Suprapubic skin (tissue), 4 donors: Measurements from ENCODE around the gene TBXAS1. TPM values are rescaled to one million over a fixed set of nuclear protein-coding genes. Genes with fewer than 3 reads are reported as not detected.

Experiments used
- DNase-seq, 2 donors: peaks; one replicate each; pipeline ENCODE4 v3.0.0-alpha.2; 2019; ENCODE audit warnings: low spot score in 2 of 2
- H3K27ac ChIP-seq: fragments of 200-600 bp; sonication (generic); one replicate; pipeline ENCODE4 v1.5.1; 2019
- H3K27me3 ChIP-seq: fragments of 200-600 bp; sonication (generic); one replicate; pipeline ENCODE4 v1.5.1; 2019
- H3K36me3 ChIP-seq: fragments of 200-600 bp; sonication (generic); one replicate; pipeline ENCODE4 v1.5.1; 2019
- H3K4me1 ChIP-seq: fragments of 200-600 bp; sonication (generic); one replicate; pipeline ENCODE4 v1.5.1; 2019
- H3K4me3 ChIP-seq: fragments of 200-600 bp; sonication (generic); one replicate; pipeline ENCODE4 v1.5.1; 2019; ENCODE audit warnings: mild to moderate bottlenecking
- H3K9me3 ChIP-seq: fragments of 200-600 bp; sonication (generic); one replicate; pipeline ENCODE4 v1.5.1; 2019
- EP300 ChIP-seq: sonication (generic); formaldehyde crosslinking; IDR thresholded peaks from one replicate; pipeline ENCODE4 v1.6.1; 2017; ENCODE audit warnings: antibody characterized with exemption
- POLR2A ChIP-seq, 2 donors: fragments of 450-650 bp; IDR thresholded peaks; one replicate each; pipeline ENCODE4 v1.6.1; 2017; ENCODE audit warnings: antibody characterized with exemption in 2 of 2, mild to moderate bottlenecking in 2 of 2, moderate library complexity in 2 of 2
- POLR2AphosphoS5 ChIP-seq, 3 donors: sonication (generic); formaldehyde crosslinking; IDR thresholded peaks; one replicate each; pipeline ENCODE4 v1.6.1; 2017; ENCODE audit warnings: antibody characterized with exemption in 3 of 3
- WGBS: methylation state at CpG from one replicate; pipeline ENCODE4 v1.1.5; 2018; 5-methylcytosine and 5-hydroxymethylcytosine counted together
- total RNA-seq, 4 donors: library from RNA; depleted of rRNA; stranded (reverse); fragments of >200 nt; gene quantifications; one replicate each; pipeline ENCODE4 v1.1.0, GENCODE V29; 2016
- TF ChIP-seq, protein P1 (sequence below), 2 donors: fragments of 200-600 bp in 1 of 2; fragments of 450-650 bp in 1 of 2; sonication (generic) in 1 of 2; IDR thresholded peaks; one replicate each; pipeline ENCODE4 v1.5.1; 2016 to 2019; ENCODE audit warnings: antibody characterized with exemption in 2 of 2, mild to moderate bottlenecking in 1 of 2, moderate library complexity in 1 of 2

TBXAS1 gene
- total RNA-seq, 4 donors from 2014 or later = 1.4 to 2.4 (median 2.1) TPM

DNA sequence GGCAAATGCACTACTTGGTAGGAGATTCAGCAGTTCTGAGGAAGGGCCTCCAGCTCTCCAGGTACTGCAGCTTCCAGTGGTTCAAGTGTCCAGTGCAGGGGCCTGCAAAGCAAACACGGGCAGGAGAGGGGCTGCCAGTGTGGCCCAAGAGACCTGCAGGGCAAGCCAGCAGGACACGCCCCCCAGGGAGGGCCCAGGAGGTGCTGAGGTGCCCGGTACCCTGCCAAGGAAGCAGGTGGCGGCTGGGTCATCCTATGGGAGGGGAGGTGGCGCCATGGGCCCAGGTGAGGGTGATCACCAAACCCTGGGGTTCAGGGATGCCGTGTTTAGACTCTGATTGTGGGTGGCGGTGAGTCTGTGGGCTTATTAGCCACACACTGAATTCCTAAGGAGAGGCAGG, 188.0 kb downstream of the TBXAS1 start:
- no peaks in the 10 kb centered on the region for H3K36me3 ChIP-seq
- no peaks in the 10 kb centered on the region for H3K27me3 ChIP-seq
- no peaks in the 10 kb centered on the region for H3K4me1 ChIP-seq
- no peak for TF ChIP-seq POLR2A (IDR thresholded peaks at IDR 0.05)
- no peaks in the 10 kb centered on the region for H3K9me3 ChIP-seq
- no peak overlapping the region for H3K4me3 ChIP-seq
- peak in 1 of 2 donors; percentile 64 for DNase-seq
- WGBS = 87% methylated on average over 3 of the region's 7 CpGs
- H3K27ac ChIP-seq = no peak overlapping the region

DNA sequence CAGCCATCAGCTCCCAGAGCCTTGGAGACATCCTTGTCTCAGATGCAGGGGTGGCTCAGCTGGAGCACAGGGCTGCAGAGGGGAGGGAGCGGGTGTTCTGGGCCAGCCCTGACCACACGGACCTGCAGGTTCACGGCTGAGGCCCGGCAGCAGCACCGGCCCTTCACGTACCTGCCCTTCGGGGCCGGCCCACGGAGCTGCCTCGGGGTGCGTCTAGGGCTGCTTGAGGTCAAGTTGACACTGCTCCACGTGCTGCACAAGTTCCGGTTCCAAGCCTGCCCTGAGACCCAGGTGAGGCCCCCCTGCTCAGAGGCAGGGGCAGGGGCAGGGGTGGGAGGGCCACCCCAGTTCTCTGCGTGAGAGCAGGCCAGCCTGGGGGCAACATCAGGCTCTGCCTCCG, 188.5 kb downstream of the TBXAS1 start:
- TF ChIP-seq, protein P1, sequence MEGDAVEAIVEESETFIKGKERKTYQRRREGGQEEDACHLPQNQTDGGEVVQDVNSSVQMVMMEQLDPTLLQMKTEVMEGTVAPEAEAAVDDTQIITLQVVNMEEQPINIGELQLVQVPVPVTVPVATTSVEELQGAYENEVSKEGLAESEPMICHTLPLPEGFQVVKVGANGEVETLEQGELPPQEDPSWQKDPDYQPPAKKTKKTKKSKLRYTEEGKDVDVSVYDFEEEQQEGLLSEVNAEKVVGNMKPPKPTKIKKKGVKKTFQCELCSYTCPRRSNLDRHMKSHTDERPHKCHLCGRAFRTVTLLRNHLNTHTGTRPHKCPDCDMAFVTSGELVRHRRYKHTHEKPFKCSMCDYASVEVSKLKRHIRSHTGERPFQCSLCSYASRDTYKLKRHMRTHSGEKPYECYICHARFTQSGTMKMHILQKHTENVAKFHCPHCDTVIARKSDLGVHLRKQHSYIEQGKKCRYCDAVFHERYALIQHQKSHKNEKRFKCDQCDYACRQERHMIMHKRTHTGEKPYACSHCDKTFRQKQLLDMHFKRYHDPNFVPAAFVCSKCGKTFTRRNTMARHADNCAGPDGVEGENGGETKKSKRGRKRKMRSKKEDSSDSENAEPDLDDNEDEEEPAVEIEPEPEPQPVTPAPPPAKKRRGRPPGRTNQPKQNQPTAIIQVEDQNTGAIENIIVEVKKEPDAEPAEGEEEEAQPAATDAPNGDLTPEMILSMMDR (IDR thresholded peaks at IDR 0.05) = no peak
- peaks cover under 1% of the 10 kb centered on the region for H3K36me3 ChIP-seq
- DNase-seq = peak in 1 of 2 donors; percentile 70
- no peaks in the 10 kb centered on the region for H3K9me3 ChIP-seq
- no peaks in the 10 kb centered on the region for H3K27me3 ChIP-seq
- WGBS = no CpG with 5 or more reads among the region's 15 CpGs
- H3K4me3 ChIP-seq = no peak overlapping the region
- no peak overlapping the region for H3K27ac ChIP-seq
- no peaks in the 10 kb centered on the region for H3K4me1 ChIP-seq

DNA sequence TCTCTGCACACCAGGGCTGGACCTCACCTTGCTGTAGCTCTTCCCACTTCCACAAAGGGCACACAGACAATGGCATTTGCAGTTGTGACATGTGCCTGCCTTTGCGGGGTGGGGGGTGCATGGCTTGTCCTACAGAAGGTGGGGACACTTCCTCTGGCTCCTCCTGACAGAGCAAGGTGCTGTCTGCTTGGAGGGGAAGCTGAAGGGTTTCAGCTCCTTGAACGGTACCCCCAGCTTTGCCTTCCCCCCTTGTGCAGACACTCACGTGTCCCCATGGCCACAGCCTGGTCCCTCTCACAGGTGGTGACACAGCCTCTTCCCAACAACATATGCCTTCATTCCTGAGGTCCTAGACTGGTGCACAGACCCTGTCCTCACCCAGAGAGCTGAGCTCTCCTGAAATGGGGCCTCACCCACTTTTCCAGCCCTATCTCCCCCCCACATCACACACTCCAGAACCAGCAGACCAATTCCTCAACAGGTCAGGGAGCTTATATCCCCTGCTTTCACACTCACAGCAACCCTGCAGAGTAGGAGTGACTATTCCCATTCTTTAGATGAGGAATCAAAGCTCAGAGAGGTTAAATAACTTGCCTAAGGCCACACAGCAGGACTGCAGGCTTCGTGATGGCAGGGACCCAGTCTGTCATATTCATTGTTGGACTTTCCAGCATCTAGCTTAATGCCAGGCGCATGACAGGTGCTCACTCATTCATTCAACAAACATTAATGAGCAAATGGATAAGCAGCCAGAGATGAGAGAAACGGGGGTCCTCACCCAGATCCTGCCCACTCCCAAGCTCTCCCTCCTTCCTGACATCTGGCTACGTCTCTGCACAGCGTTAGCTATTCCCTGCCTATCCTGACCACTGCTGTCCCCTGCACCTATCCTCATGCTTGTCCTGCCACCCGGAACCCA, 189.3 kb downstream of the TBXAS1 start:
- no peaks in the 10 kb centered on the region for H3K9me3 ChIP-seq
- H3K27ac ChIP-seq = no peak overlapping the region
- H3K27me3 ChIP-seq = no peaks in the 10 kb centered on the region
- H3K4me3 ChIP-seq = no peak overlapping the region
- no peak for TF ChIP-seq POLR2AphosphoS5 (IDR thresholded peaks at IDR 0.05)
- peak in 1 of 2 donors; percentile 45 for DNase-seq
- 78% methylated on average over 6 of the region's 9 CpGs for WGBS
- H3K4me1 ChIP-seq = no peaks in the 10 kb centered on the region
- H3K36me3 ChIP-seq = peaks cover 9% of the 10 kb centered on the region

DNA sequence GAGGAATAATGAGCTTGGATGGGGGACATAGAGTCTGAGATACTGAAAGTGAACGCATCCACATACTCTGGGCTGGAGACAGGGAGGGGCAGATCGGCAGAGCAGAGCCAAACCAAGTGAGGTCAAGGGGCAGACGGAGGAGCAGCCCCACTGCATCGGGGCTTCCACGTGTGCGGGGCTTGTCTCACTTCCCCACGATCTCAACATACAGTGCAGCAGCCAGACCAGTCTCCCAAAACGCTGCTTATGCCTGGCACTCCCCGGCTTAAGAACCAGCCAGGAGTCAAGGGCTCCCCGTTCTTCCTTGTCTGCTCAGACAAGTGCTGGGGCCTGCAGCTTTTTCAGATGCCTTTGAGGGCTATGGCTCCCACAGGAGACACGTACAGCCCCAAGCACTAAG, 190.1 kb downstream of the TBXAS1 start:
- Histone ChIP-seq H3K4me3 (no peak overlapping the region), H3K9me3 (no peaks in the 10 kb centered on the region), H3K27ac (no peak overlapping the region), H3K27me3 (no peaks in the 10 kb centered on the region), H3K36me3 (peaks cover 17% of the 10 kb centered on the region), H3K4me1 (no peaks in the 10 kb centered on the region)
- TF ChIP-seq POLR2A (IDR thresholded peaks at IDR 0.05) (no peak), POLR2AphosphoS5 (IDR thresholded peaks at IDR 0.05) (no peak), EP300 (no peak)
- TF ChIP-seq, protein P1 (IDR thresholded peaks at IDR 0.05) = no peak
- WGBS = 38% methylated on average over 11 of the region's 11 CpGs
- peak in 1 of 2 donors; percentile 67 for DNase-seq

DNA sequence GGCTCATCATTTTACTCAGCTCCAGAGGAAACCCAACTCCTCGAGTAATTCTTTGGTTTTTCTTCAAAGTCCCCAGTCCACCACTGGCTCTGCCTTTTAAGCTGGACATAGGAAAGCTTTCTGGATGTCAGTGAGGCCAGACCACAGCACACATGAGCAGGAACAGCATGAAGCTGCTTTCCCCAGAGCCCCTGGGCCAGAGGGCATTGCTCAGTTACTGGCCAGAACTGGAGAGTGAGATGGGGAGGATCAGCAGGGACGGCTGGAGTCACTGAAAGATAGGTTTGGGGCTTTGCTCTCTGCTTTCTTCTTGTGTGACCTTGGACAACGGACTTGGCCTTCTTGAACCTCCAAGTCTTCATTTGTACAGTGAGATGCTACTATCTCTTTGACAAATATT, 190.5 kb downstream of the TBXAS1 start:
- Histone ChIP-seq H3K9me3 (no peaks in the 10 kb centered on the region), H3K4me1 (no peaks in the 10 kb centered on the region), H3K27ac (no peak overlapping the region), H3K27me3 (no peaks in the 10 kb centered on the region), H3K36me3 (peaks cover 21% of the 10 kb centered on the region), H3K4me3 (no peak overlapping the region)
- WGBS = 74% methylated on average over 3 of the region's 3 CpGs
- TF ChIP-seq, protein P1 (IDR thresholded peaks at IDR 0.05) = no peak
- TF ChIP-seq EP300 (no peak), POLR2A (IDR thresholded peaks at IDR 0.05) (no peak), POLR2AphosphoS5 (IDR thresholded peaks at IDR 0.05) (no peak)
- no peak for DNase-seq

DNA sequence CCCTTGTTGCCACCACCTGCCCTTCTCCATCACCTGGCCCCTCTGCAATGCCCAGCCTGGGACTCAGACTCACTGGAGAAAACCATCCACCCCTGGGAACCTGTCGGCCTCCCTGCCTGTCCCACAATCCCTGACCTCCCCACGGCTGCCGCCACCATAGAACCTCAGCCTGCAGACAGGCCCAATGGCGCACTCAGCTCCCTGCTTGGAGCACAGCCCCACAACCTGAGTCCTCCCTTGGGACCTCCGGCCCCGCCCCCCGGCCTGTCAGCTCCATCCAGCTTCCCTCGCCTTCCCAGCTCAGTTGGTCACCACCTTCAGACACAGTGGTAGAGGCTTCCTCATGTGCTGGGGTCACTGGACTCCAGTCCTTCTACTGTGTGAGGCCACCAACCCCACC, 192.5 kb downstream of the TBXAS1 start:
- peak in 1 of 2 donors; percentile 74 for DNase-seq
- Histone ChIP-seq H3K9me3 (no peaks in the 10 kb centered on the region), H3K4me1 (no peaks in the 10 kb centered on the region), H3K27me3 (no peaks in the 10 kb centered on the region), H3K4me3 (no peak overlapping the region), H3K27ac (no peak overlapping the region), H3K36me3 (peaks cover 41% of the 10 kb centered on the region)
- WGBS = 92% methylated on average over 5 of the region's 8 CpGs
- no peak for TF ChIP-seq POLR2A (IDR thresholded peaks at IDR 0.05)
- TF ChIP-seq EP300 = no peak
- TF ChIP-seq POLR2AphosphoS5 (IDR thresholded peaks at IDR 0.05) = no peak
- TF ChIP-seq, protein P1 (IDR thresholded peaks at IDR 0.05) = no peak
